Fibroblast of lung (primary cell): ENCODE measurements around the gene SLC29A4. TPM values are rescaled to one million over a fixed set of nuclear protein-coding genes. Genes with fewer than 3 reads are reported as not detected.

Experiments
- DNase-seq, 2 donors: peaks; one replicate each; pipeline versions ENCODE4 v3.0.0 to v3.0.0-alpha.2; 2010; ENCODE audit warnings: low read depth in 2 of 2
- H2AFZ ChIP-seq: 2 replicates; pipeline ENCODE4 v1.5.1; 2012; ENCODE audit warnings: low read length, control low read depth, inconsistent platforms
- H3K27ac ChIP-seq: 2 replicates; pipeline ENCODE4 v1.5.1; 2011; ENCODE audit warnings: low read length, control low read depth; ENCODE audit not compliant: insufficient read depth
- H3K27me3 ChIP-seq: 2 replicates; pipeline ENCODE4 v1.5.1; 2011; ENCODE audit warnings: mild to moderate bottlenecking, low read length; ENCODE audit not compliant: control insufficient read depth, insufficient read depth
- H3K36me3 ChIP-seq: 2 replicates; pipeline ENCODE4 v1.5.1; 2011; ENCODE audit warnings: low read length; ENCODE audit not compliant: control insufficient read depth, insufficient read depth
- H3K4me1 ChIP-seq: 2 replicates; pipeline ENCODE4 v1.5.1; 2011; ENCODE audit warnings: low read length; ENCODE audit not compliant: control insufficient read depth, insufficient read depth; ENCODE audit errors: extremely low read depth
- H3K4me2 ChIP-seq: 2 replicates; pipeline ENCODE4 v1.5.1; 2011; ENCODE audit warnings: low read length, control low read depth; ENCODE audit not compliant: insufficient read depth; ENCODE audit errors: extremely low read depth
- H3K4me3 ChIP-seq, 4 experiments: fragments of 200-600 bp in 1 of 4; sonication (generic) in 1 of 4; replicated peaks in 1 of 4; 2 replicates each; pipeline ENCODE4 v1.5.1; 2011 to 2016; ENCODE audit warnings: low read length in 4 of 4, low read depth in 3 of 4, mild to moderate bottlenecking in 3 of 4, control low read depth in 2 of 4, inconsistent platforms in 1 of 4, mixed read lengths in 1 of 4; ENCODE audit not compliant: insufficient read depth in 1 of 4; ENCODE audit errors: control extremely low read depth in 1 of 4
- H3K79me2 ChIP-seq: 2 replicates; pipeline ENCODE4 v1.5.1; 2012; ENCODE audit warnings: mild to moderate bottlenecking, low read length, inconsistent platforms; ENCODE audit not compliant: control insufficient read depth, insufficient read depth
- H3K9ac ChIP-seq: 2 replicates; pipeline ENCODE4 v1.5.1; 2011; ENCODE audit warnings: mild to moderate bottlenecking, low read length, control low read depth; ENCODE audit not compliant: insufficient read depth
- H3K9me3 ChIP-seq: 2 replicates; pipeline ENCODE4 v1.5.1; 2012; ENCODE audit warnings: low read depth, low read length; ENCODE audit not compliant: control insufficient read depth, insufficient read depth
- H4K20me1 ChIP-seq: 2 replicates; pipeline ENCODE4 v1.5.1; 2011; ENCODE audit warnings: low read length; ENCODE audit not compliant: control insufficient read depth, insufficient read depth; ENCODE audit errors: extremely low read depth
- CTCF ChIP-seq, 2 donors: IDR thresholded peaks in 1 of 2; conservative IDR thresholded peaks in 1 of 2; 1 replicate in 1 of 2; 2 replicates in 1 of 2; pipeline ENCODE4 v1.5.1; 2011 to 2012; ENCODE audit warnings: low read length in 2 of 2, control low read depth in 1 of 2, inconsistent platforms in 1 of 2, low read depth in 1 of 2, mild to moderate bottlenecking in 1 of 2
- EZH2 ChIP-seq: IDR thresholded peaks from 2 replicates; pipeline ENCODE4 v1.5.1; 2012; ENCODE audit warnings: low read length, control low read depth, mild to moderate bottlenecking; ENCODE audit errors: missing control alignments
- polyA plus RNA-seq, 2 donors: library from polyadenylated mRNA; depleted of rRNA in 1 of 2; stranded (reverse) in 1 of 2; unstranded in 1 of 2; fragments of >200 nt; gene quantifications; 2 replicates each; pipeline ENCODE4 v1.2.1, GENCODE V29; 2011 to 2012; ENCODE audit warnings: missing spikeins in 1 of 2
- total RNA-seq: library from RNA; depleted of rRNA; stranded (reverse); fragments of >200 nt; gene quantifications from 2 replicates; pipeline ENCODE4 v1.2.1, GENCODE V29; 2014

SLC29A4 gene
- total and polyA plus RNA-seq, 2 donors (not counting 1 experiment from before 2014, with no cell fraction given), result 1.0 to 5.1 TPM

- Histone ChIP-seq H3K9me3 (no peaks in the 10 kb centered on the region), H3K36me3 (peaks cover 15% of the 10 kb centered on the region), H3K4me1 (no peaks in the 10 kb centered on the region), H3K79me2 (peaks cover under 1% of the 10 kb centered on the region), H3K4me2 (no peak overlapping the region), H2AFZ (no peak overlapping the region), H3K9ac (no peak overlapping the region), H3K27ac (no peak overlapping the region), H4K20me1 (no peaks in the 10 kb centered on the region), H3K27me3 (no peaks in the 10 kb centered on the region), H3K4me3 (no peak overlapping the region)
- TF ChIP-seq EZH2 (no peak), CTCF (conservative IDR thresholded peaks at IDR 0.05 in 1 of 2, IDR thresholded peaks at IDR 0.05 in 1 of 2; ENCODE audit: low read depth in 1 of 2, low read length in 2 of 2) (no peak)
- no peak for DNase-seq
Observed at GRCh38 chr7:5344342-5344741, 61.6 kb downstream of the SLC29A4 start.

- TF ChIP-seq EZH2 (no peak), CTCF (conservative IDR thresholded peaks at IDR 0.05 in 1 of 2, IDR thresholded peaks at IDR 0.05 in 1 of 2; ENCODE audit: low read depth in 1 of 2, low read length in 2 of 2) (no peak)
- DNase-seq, result no peak
- H3K4me1 ChIP-seq, result no peaks in the 10 kb centered on the region
- H4K20me1 ChIP-seq, result no peaks in the 10 kb centered on the region
- H3K27ac ChIP-seq, result no peak overlapping the region
- H3K9me3 ChIP-seq, result no peaks in the 10 kb centered on the region
- H2AFZ ChIP-seq, result no peak overlapping the region
- H3K36me3 ChIP-seq, result peaks cover 16% of the 10 kb centered on the region
- H3K79me2 ChIP-seq, result peaks cover 3% of the 10 kb centered on the region
- H3K9ac ChIP-seq, result no peak overlapping the region
- no peak overlapping the region for H3K4me2 ChIP-seq
- no peak overlapping the region for H3K4me3 ChIP-seq
- no peaks in the 10 kb centered on the region for H3K27me3 ChIP-seq
Observed at GRCh38 chr7:5345171-5345570, 62.4 kb downstream of the SLC29A4 start.

- no peak overlapping the region for H3K9ac ChIP-seq
- TF ChIP-seq EZH2, result no peak
- TF ChIP-seq CTCF (conservative IDR thresholded peaks at IDR 0.05 in 1 of 2, IDR thresholded peaks at IDR 0.05 in 1 of 2; ENCODE audit: low read depth in 1 of 2, low read length in 2 of 2), result no peak
- H2AFZ ChIP-seq, result no peak overlapping the region
- H3K9me3 ChIP-seq, result no peaks in the 10 kb centered on the region
- peaks cover 5% of the 10 kb centered on the region for H3K79me2 ChIP-seq
- H3K27ac ChIP-seq, result no peak overlapping the region
- H3K4me2 ChIP-seq, result no peak overlapping the region
- no peak overlapping the region for H3K4me3 ChIP-seq
- no peaks in the 10 kb centered on the region for H3K27me3 ChIP-seq
- peaks cover 16% of the 10 kb centered on the region for H3K36me3 ChIP-seq
- no peak for DNase-seq
- H3K4me1 ChIP-seq, result no peaks in the 10 kb centered on the region
- no peaks in the 10 kb centered on the region for H4K20me1 ChIP-seq
Observed at GRCh38 chr7:5345671-5346070, 62.9 kb downstream of the SLC29A4 start.
